Endothelial cell of umbilical vein (primary cell): ENCODE measurements around the gene ACBD6. TPM values are rescaled to one million over a fixed set of nuclear protein-coding genes. Genes with fewer than 3 reads are reported as not detected.
A peak's percentile ranks its signal among the peaks of the same experiment; 100 is the strongest.

Experiments
- BruUV-seq: library from RNA; stranded (reverse); fragments of 400-500 nt; replicated peaks from 2 replicates; lab custom pipeline; 2021; lab: Mats Ljungman, UMichigan
- CTCF ChIA-PET: fragments of 300-600, 350-600 bp; sonication (Branson Sonifier 250); formaldehyde crosslinking; loops from one replicate; lab custom pipeline; 2021; ENCODE audit warnings: antibody characterized with exemption, inconsistent platforms; lab: Charles Lee
- POLR2A ChIA-PET: fragments of 300-600, 350-600 bp; sonication (Branson Sonifier 250); formaldehyde crosslinking; loops from one replicate; lab custom pipeline; 2021; ENCODE audit warnings: antibody characterized with exemption, inconsistent platforms; lab: Charles Lee
- DNase-seq: peaks from one replicate; pipeline ENCODE4 v3.0.0-alpha.2; 2011; ENCODE audit warnings: low read depth, low spot score
- FAIRE-seq: peaks from 2 replicates; lab custom pipeline; 2011; peaks lifted over from hg19 to GRCh38; lab: Jason Lieb, UNC
- H2AFZ ChIP-seq: 2 replicates; pipeline ENCODE4 v1.6.0; 2012; ENCODE audit warnings: low read depth, low read length, control low read depth, inconsistent platforms
- H3K27ac ChIP-seq: 2 replicates; pipeline ENCODE4 v1.5.1; 2011; ENCODE audit warnings: low read depth, mild to moderate bottlenecking, control low read depth, low read length, moderate library complexity; ENCODE audit not compliant: insufficient read depth
- H3K27me3 ChIP-seq, 2 experiments: 2 replicates each; pipeline versions ENCODE4 v1.6.0 to v1.6.1; 2011; ENCODE audit warnings: low read length in 2 of 2, mixed read lengths in 1 of 2; ENCODE audit not compliant: control insufficient read depth in 2 of 2, insufficient read depth in 2 of 2
- H3K36me3 ChIP-seq, 2 experiments: 2 replicates in 1 of 2; 3 replicates in 1 of 2; pipeline ENCODE4 v1.5.1; 2011; ENCODE audit warnings: low read length in 2 of 2, mild to moderate bottlenecking in 1 of 2, moderate library complexity in 1 of 2; ENCODE audit not compliant: control insufficient read depth in 2 of 2, insufficient read depth in 2 of 2; ENCODE audit errors: extremely low read depth in 1 of 2
- H3K4me1 ChIP-seq: 3 replicates; pipeline ENCODE4 v1.5.1; 2011; ENCODE audit warnings: mild to moderate bottlenecking, low read length; ENCODE audit not compliant: control insufficient read depth, insufficient read depth; ENCODE audit errors: extremely low read depth
- H3K4me2 ChIP-seq: 2 replicates; pipeline ENCODE4 v1.6.1; 2011; ENCODE audit warnings: low read length, control low read depth, mixed read lengths; ENCODE audit not compliant: insufficient read depth
- H3K4me3 ChIP-seq, 3 experiments: fragments of 200-600 bp in 1 of 3; sonication (generic), shearing (Covaris generic) in 1 of 3; replicated peaks in 1 of 3; 2 replicates each; pipeline ENCODE4 v1.5.1; 2011 to 2016; ENCODE audit warnings: control low read depth in 3 of 3, low read length in 3 of 3, mild to moderate bottlenecking in 2 of 3, inconsistent platforms in 1 of 3, low read depth in 1 of 3, moderate library complexity in 1 of 3; ENCODE audit not compliant: insufficient read depth in 1 of 3
- H3K79me2 ChIP-seq: 2 replicates; pipeline ENCODE4 v1.6.0; 2012; ENCODE audit warnings: low read length, inconsistent platforms; ENCODE audit not compliant: control insufficient read depth, insufficient read depth
- H3K9ac ChIP-seq: replicated peaks from 2 replicates; pipeline ENCODE3; 2011; ENCODE audit warnings: low read length, control low read depth; ENCODE audit not compliant: insufficient read depth; ENCODE audit errors: extremely low read depth
- H3K9me1 ChIP-seq: replicated peaks from 3 replicates; pipeline ENCODE4 v1.6.0; 2011; ENCODE audit warnings: mild to moderate bottlenecking, low read length; ENCODE audit not compliant: control insufficient read depth, insufficient read depth; ENCODE audit errors: extremely low read depth
- H3K9me3 ChIP-seq: replicated peaks from 2 replicates; pipeline ENCODE4 v1.5.1; 2012; ENCODE audit warnings: low read length, inconsistent platforms; ENCODE audit not compliant: control insufficient read depth, insufficient read depth
- H4K20me1 ChIP-seq: replicated peaks from 2 replicates; pipeline ENCODE3; 2011; ENCODE audit warnings: mild to moderate bottlenecking, low read length; ENCODE audit not compliant: control insufficient read depth, insufficient read depth; ENCODE audit errors: extremely low read depth
- EZH2 ChIP-seq: IDR thresholded peaks from 2 replicates; pipeline ENCODE4 v1.6.1; 2012; ENCODE audit warnings: borderline replicate concordance, low read depth, mild to moderate bottlenecking, moderate library complexity, low read length, inconsistent platforms; ENCODE audit not compliant: severe bottlenecking
- FOS ChIP-seq: IDR thresholded peaks from 2 replicates; pipeline ENCODE4 v1.6.1; 2011; ENCODE audit warnings: mild to moderate bottlenecking, low read length, moderate library complexity, borderline replicate concordance; ENCODE audit not compliant: insufficient read depth
- GATA2 ChIP-seq: IDR thresholded peaks from 2 replicates; pipeline ENCODE4 v1.7.0; 2011; ENCODE audit warnings: low read depth, mild to moderate bottlenecking, moderate library complexity, mixed read lengths, low read length; ENCODE audit not compliant: insufficient read length, insufficient read depth
- JUN ChIP-seq: IDR thresholded peaks from 2 replicates; pipeline ENCODE4 v1.6.1; 2011; ENCODE audit warnings: borderline replicate concordance, low read depth; ENCODE audit not compliant: insufficient read length, insufficient read depth
- MAX ChIP-seq: IDR thresholded peaks from 2 replicates; pipeline ENCODE4 v1.6.1; 2011; ENCODE audit not compliant: insufficient read depth, insufficient read length
- MYC ChIP-seq: IDR thresholded peaks from one replicate; pipeline ENCODE4 v1.6.1; 2011; ENCODE audit warnings: mild to moderate bottlenecking, low read depth, low read length
- POLR2A ChIP-seq: IDR thresholded peaks from 2 replicates; pipeline ENCODE4 v1.6.1; 2012; ENCODE audit warnings: low read depth, mild to moderate bottlenecking, control low read depth, low read length
- dilution Hi-C: fragments of 300-500 bp; cut with MboI; formaldehyde crosslinking; loops from one replicate; pipeline ENCODE4 v1.15.0; 2019; ENCODE audit warnings: low sequenced_read_pairs; ENCODE audit not compliant: extremely low pct_ligation_motif_present
- intact Hi-C: fragments of 100-400 bp; cut with micrococcal nuclease; formaldehyde crosslinking; loops from one replicate; pipeline ENCODE4 v1.10.0; 2022
- polyA plus RNA-seq, 4 experiments: library from polyadenylated mRNA; depleted of rRNA in 3 of 4; stranded (reverse) in 3 of 4; unstranded in 1 of 4; fragments of >200 nt; gene quantifications; 2 replicates each; pipeline versions ENCODE4 v1.2.1 to v1.2.3, GENCODE V29; 2011 to 2012; ENCODE audit warnings: missing spikeins in 1 of 4
- total RNA-seq: library from RNA; stranded (reverse); gene quantifications from 2 replicates; pipeline ENCODE4 v1.2.3, GENCODE V29; 2021
- TF ChIP-seq, protein P1 (sequence below), 2 donors: IDR thresholded peaks; 1 replicate in 1 of 2; 2 replicates in 1 of 2; pipeline ENCODE4 v1.5.1; 2011; ENCODE audit warnings: low read length in 2 of 2, mild to moderate bottlenecking in 2 of 2, moderate library complexity in 2 of 2, control low read depth in 1 of 2, inconsistent platforms in 1 of 2, low read depth in 1 of 2; ENCODE audit not compliant: insufficient read depth in 1 of 2; ENCODE audit errors: extremely low read depth in 1 of 2

The ACBD6 gene
- total and polyA plus RNA-seq, 2 donors (not counting 3 experiments of a cell fraction or from before 2014, with no cell fraction given) = 55.6 to 56.4 TPM

- H3K79me2 ChIP-seq = no peaks in the 10 kb centered on the region
- intact Hi-C loops (loop anchor here (1.0 to 5.0 kb wide), 6 partner anchors 17 to 634 kb away; partner anchors contain the start of gene IER5), dilution Hi-C loops (no loop called here)
- no peak overlapping the region for H3K9ac ChIP-seq
- no peaks in the 10 kb centered on the region for H3K9me1 ChIP-seq
- peak overlapping the region; percentile 55 for H2AFZ ChIP-seq
- H3K27ac ChIP-seq = no peak overlapping the region
- no peaks in the 10 kb centered on the region for H3K36me3 ChIP-seq
- H4K20me1 ChIP-seq = no peaks in the 10 kb centered on the region
- H3K27me3 ChIP-seq = peaks cover 6 to 18% of the 10 kb centered on the region in 2 experiments
- BruUV-seq = no TSS peak
- TF ChIP-seq FOS = no peak
- TF ChIP-seq MAX = no peak
- no peak for TF ChIP-seq GATA2
- TF ChIP-seq, protein P1, sequence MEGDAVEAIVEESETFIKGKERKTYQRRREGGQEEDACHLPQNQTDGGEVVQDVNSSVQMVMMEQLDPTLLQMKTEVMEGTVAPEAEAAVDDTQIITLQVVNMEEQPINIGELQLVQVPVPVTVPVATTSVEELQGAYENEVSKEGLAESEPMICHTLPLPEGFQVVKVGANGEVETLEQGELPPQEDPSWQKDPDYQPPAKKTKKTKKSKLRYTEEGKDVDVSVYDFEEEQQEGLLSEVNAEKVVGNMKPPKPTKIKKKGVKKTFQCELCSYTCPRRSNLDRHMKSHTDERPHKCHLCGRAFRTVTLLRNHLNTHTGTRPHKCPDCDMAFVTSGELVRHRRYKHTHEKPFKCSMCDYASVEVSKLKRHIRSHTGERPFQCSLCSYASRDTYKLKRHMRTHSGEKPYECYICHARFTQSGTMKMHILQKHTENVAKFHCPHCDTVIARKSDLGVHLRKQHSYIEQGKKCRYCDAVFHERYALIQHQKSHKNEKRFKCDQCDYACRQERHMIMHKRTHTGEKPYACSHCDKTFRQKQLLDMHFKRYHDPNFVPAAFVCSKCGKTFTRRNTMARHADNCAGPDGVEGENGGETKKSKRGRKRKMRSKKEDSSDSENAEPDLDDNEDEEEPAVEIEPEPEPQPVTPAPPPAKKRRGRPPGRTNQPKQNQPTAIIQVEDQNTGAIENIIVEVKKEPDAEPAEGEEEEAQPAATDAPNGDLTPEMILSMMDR (IDR thresholded peaks at IDR 0.05; ENCODE audit: extremely low read depth in 1 of 2, insufficient read depth in 1 of 2, low read depth in 1 of 2, low read length in 2 of 2) = peak; percentile 79 to 88
- TF ChIP-seq MYC = no peak
- TF ChIP-seq EZH2 = no peak
- TF ChIP-seq POLR2A = no peak
- TF ChIP-seq JUN = no peak
- ChIA-PET POLR2A (no interaction called here), CTCF (interaction anchor here (0.6 to 14.3 kb wide), 15 partner anchors 8 to 609 kb away, joined by 3 to 247 read pairs (median 4); partner anchors contain the start of genes ACBD6 and XPR1)
- H3K4me2 ChIP-seq = no peak overlapping the region
- H3K4me1 ChIP-seq = peaks cover 20% of the 10 kb centered on the region
- no peaks in the 10 kb centered on the region for H3K9me3 ChIP-seq
- FAIRE-seq (peak; percentile 89), DNase-seq (peak; percentile 66)
- no peak overlapping the region for H3K4me3 ChIP-seq
Measured at GRCh38 chr1:180533266-180533987, 31.1 kb upstream of the ACBD6 start.
